RKO (cell line): Measurements from ENCODE around the gene CRLF3.
"Not testable (repeated sequence)": the region's sequence is repeated elsewhere in the genome, so short reads cannot be mapped to it uniquely, and the experiment has no call there.

Experiments used
- DNase-seq: peaks from one replicate; pipeline ENCODE4 v3.0.0-alpha.2; 2016; ENCODE audit warnings: low spot score

The CRLF3 gene

DNA sequence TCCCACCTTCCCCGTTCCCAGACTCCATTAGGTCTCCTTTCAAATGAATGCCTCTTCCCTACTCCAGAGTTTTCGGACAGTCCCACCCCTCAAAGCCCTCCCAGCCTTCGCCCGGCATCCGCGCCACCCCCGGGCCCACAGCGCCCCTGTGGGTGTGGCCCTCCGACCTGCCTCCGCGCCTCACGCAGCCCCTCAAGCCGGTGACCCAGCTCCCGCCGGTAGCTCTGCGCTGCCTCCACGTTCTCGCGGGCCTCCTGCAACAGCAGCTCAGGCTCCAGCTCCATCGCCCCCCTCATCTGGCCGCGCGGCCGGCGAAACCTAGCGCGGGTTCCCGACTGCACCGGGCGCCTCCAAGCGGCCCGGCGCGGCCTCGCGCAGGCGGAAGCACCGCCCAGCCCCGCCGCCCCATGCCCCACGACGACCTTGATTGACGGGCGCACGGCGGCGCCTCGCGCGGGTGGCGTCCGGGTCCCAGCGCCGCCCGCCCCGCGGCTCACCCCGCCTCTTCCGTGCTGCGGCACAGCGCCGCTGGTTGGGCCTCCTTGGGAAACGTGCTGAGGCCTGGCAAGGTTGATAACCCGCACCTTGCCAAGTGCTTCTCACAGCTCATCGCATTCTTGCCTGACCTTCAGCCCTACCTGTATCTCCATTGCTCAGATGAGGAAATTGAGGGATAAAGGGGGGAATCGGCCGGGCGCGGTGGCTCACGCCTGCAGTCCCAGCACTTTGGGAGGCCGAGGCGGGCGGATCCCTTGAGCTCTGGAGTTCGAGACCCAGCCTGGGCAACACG lies at the start of gene CRLF3:
CRLF3 (minus strand) TSS at position 337 of the 790 bp plus-strand sequence; CDS start at position 296, 41 bp downstream.
- DNase-seq = peak; percentile 93

GRCh38 chr17:30869005-30869404 lies 44.5 kb upstream of the CRLF3 start:
- DNase-seq = no peak

GRCh38 chr17:30864636-30865035 lies 40.1 kb upstream of the CRLF3 start:
- DNase-seq = no peak

DNA sequence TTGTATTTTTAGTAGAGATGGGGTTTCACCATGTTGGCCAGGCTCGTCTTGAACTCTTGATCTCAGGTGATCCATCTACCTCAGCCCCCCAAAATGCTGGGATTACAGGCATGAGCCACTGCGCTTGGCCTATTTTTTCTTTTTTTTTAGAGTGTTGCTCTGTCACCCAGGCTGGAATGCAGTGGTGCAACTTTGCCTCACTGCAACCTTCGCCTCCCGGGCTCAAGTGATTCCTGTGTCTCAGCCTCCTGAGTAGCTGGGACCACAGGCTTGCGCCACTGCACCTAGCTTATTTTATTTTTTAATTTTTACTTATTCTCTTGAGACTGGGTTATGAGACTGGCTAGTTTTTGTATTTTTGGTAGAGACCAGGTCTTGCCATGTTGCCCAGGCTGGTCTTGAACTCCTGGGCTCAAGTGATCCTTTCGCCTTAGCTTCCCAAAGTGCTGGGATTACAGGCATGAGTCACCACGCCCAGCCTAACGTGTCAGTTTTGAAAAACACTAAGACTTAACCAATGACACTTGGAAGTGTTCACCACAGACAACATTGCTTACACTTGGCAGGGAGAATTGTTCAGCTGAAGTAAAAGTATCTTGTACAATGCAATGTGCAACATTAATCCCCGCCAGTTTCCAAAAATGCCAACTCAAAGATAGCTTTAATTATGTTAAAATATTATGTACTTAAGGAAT lies 34.2 kb upstream of the CRLF3 start:
- no peak for DNase-seq

- DNase-seq = no peak
Observed at GRCh38 chr17:30854146-30854545, 29.7 kb upstream of the CRLF3 start.

DNA sequence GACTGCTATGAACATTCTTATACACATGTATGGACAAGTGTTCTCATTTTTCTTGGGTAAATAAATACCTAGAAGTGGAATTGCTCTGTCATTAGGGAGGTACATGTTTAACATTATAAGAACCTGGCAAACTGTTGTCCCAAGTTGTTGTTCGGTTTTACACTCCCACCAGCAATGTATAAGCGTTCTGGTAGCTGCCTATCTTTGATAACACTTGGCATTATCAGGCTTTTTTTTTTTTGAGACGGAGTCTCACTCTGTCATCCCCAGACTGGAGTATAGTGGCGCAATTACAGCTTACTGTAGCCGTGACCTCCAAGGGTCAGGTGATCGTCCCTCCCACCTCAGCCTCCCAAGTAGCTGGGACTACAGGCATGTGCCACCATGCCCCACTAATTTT lies 23.5 kb upstream of the CRLF3 start:
- no peak for DNase-seq

- DNase-seq = no peak
Observed at GRCh38 chr17:30840771-30841170, 16.3 kb upstream of the CRLF3 start.

DNA sequence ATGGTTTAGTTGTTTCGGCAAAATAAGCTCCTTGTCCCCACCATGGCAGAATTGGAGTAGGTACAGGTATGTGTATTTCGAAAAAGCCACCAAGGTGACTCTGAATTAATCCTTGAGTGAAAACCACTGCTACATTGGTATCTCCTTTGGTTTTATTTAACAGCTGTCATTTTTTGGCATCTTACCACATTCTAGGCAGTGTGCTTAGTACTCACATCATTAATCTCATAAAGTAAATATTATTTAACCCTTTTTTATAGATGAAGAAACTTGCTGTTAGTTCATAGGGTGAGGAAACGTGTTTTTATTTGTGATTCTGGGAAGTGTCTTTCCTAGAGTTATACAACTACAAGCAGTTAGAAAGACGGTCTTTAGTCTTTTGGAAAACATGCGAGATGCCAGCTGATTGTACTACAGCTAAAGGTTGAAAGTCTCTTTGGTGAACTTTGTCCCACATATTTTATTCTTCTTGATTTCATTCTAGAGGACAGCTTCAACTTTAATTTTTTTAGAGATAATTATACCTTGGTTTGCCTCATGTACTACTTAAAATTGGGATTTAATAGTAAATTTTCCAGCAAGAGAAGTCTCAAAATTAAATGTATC lies 13.8 kb upstream of the CRLF3 start:
- DNase-seq = no peak

GRCh38 chr17:30832438-30833124 lies 8.1 kb upstream of the CRLF3 start:
- DNase-seq = peak; percentile 21

GRCh38 chr17:30831663-30832437 lies 7.4 kb upstream of the CRLF3 start, which contains the start of gene ATAD5:
Gene ATAD5, plus strand, starts transcription at chr17:30831966. Its CDS starts 382 bp downstream, at chr17:30832348.
- peak; percentile 92 for DNase-seq

GRCh38 chr17:30831257-30831656 lies 6.8 kb upstream of the CRLF3 start:
- DNase-seq = peak; percentile 47

DNA sequence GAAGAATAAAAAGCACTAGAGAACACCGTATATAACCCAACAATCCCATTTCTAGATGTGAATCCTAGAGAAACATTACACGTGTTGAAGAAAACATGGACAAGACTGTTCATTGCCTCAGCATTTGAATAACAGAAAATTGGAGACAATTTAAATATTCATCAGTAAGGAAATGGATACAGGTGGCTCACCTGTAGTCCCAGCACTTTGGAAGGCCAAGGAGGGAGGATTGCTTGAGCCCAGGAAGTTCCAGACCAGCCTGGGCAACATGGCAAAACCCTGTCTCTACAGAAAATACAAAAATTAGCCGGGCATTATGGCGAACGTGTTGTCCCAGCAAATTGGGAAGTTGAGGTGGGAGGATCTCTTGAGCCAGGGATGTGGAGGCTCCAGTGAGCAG lies 4.5 kb upstream of the CRLF3 start:
- DNase-seq = no peak

DNA sequence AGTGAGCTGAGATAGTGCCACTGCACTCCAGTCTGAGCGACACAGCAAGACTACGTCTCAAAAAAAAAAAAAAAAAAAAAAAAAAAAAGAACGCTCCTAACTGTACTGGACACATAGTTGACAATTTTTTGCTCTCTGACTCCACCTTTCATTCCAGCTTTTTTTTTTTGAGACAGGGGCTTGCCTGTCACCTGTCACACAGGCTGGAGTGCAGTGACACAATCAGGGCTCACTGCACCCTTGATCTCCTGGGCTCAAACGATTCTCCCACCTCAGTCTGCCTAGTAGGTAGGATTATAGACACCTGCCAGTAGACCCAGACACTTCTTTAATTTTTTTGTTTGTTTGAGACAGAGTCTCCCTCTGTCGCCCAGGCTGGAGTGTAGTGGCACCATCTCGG lies 2.6 kb upstream of the CRLF3 start:
- no peak for DNase-seq

- DNase-seq = peak; percentile 46
Observed at GRCh38 chr17:30824002-30824355, 513 bp downstream of the CRLF3 start.

- DNase-seq = no peak
Observed at GRCh38 chr17:30823421-30823820, 1.1 kb downstream of the CRLF3 start.

GRCh38 chr17:30822919-30823318 lies 1.6 kb downstream of the CRLF3 start:
- DNase-seq = not testable (repeated sequence)

GRCh38 chr17:30821871-30822723 lies 2.4 kb downstream of the CRLF3 start:
- DNase-seq = peak; percentile 18

- DNase-seq = no peak
Observed at GRCh38 chr17:30819971-30820705, 4.4 kb downstream of the CRLF3 start.

DNA sequence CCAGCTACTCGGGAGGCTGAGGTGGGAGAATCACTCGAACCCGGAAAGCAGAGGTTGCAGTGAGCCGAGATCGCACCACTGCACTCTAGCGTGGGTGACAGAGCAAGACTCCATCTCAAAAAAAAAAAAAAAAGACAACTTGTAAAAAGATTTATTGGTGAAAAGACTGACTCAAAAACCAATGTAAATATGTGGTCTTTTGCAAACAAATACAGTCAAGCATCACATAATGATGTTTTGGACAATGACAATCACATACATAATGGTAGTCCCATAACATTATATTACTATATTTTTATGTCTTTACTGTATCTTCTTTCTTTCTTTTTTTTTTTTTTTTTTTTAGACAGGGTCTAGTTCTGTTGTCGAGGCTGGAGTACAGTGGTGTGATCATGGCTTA lies 8.3 kb downstream of the CRLF3 start:
- DNase-seq = no peak

DNA sequence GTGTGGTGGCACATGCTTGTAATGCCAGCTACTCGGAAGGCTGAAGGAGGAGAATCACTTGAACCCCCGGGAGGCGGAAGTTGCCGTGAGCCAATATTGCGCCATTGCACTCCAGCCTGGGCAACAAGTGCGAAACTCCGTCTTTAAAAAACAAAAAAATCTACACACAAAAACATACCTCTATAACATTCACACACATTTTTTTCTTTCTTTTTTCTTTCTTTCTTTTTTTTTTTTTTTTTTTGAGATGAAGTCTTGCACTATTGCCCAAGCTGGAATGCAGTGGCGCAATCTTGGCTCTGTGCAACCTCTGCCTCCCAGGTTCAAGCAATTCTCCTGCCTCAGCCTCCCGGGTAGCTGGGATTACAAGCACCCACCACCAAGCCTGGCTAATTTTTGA lies 9.6 kb downstream of the CRLF3 start:
- not testable (repeated sequence) for DNase-seq
